GM18909 (cell line): Measurements from ENCODE around the gene SERINC1.

Experiments used
- ATAC-seq: cut with Tn5 transposase; IDR thresholded peaks from one replicate; pipeline ENCODE4 v1.9.1; 2021; ENCODE audit warnings: mild to moderate bottlenecking; ENCODE audit not compliant: unreplicated experiment, poor library complexity

Gene SERINC1

DNA sequence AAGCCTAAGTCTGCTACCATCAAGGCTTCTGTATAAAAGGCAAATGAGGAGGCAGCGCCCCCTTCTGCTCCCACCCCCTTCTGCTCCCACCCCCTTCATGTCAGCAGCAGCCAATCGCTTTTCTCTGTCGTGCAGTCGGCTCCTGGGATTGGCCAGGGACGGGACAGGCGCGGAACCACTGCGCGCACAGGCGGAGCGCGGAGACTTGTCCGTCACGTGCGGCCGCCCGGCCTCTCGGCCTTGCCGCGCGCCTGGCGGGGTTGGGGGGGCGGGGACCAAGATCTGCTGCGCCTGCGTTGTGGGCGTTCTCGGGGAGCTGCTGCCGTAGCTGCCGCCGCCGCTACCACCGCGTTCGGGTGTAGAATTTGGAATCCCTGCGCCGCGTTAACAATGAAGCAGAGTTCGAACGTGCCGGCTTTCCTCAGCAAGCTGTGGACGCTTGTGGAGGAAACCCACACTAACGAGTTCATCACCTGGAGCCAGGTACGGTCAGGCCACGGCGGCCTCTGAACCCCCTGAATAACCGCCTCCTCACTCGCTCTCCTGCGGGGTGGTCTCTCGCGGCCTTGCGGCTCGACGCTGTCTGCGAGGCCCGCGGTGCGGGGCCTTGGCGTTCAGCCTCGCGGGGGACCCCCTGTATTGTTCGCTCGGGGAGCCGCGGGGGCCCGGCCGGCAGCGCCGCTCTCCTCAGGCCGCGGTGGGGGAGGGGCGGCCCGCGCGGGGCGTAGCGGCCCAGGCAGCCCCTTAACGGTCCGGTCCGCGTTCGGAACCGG is 72.1 kb downstream of the SERINC1 start, which contains the start of gene HSF2:
Gene HSF2, plus strand, starts transcription at position 305 of the 773 bp plus-strand sequence. Its CDS starts 86 bp downstream, at position 391.
- ATAC-seq, result peak; percentile 99

DNA sequence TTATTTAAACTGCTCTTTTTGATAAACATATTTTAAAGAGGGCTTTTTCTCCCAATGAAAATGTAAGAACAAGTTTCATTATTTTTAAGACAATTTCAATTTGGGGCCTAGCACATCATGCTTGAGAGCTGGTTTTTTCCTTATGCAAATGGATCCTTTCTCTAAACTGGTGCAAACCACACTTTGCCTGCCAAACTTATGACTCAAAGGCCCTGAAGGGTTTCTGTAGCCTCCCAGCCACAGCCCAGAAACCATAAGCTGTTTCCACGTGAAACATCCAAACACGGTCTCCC is 72.6 kb downstream of the SERINC1 start:
- ATAC-seq, result no peak

DNA sequence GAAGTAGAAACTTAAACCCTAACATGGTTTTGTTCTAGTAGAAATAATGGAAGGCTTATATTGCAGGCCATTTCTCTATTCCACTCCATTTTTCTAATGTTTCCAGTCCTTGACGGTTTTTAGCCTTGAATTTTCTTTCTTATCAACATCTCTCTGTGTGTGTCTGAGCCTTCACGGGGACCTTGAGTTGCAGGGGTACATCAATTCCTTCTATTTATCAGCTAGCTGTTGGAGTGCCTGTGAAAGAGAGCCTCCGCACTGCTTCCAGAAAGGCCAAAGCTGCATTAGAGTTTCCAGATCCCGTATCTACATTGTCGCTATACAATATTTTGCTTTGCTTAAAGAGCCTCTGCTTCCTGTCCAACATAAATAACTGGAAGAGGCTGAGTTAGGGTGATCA is 77.6 kb downstream of the SERINC1 start:
- ATAC-seq, result no peak

DNA sequence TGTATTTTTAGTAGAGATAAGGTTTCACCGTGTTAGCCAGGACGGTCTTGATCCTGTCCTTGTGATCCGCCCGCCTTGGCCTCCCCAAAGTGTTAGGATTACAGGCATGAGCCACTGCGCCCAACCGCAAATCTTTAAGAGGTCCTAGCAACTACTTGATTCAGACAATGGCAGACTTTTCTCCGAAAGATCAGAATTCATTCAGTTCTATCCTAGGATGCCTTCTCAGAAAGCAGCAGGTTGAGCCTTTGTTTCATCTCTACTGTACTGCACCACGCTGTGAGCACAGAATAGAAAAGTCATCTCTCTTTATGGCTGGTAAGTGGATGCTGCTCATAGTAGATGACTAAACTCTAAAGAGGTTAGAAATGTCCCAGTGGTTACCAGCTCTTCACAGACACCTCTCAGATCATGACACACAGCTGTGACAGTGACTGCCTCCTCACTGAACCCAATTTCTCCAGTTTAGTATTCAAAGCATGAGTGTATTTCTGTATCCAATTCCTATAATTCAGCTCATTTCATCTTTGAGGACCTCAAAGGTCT is 78.2 kb downstream of the SERINC1 start:
- no peak for ATAC-seq
